Left forelimb (tissue), 1 donor: ENCODE measurements around the gene CEP295NL.
"Not testable (repeated sequence)": the region's sequence is repeated elsewhere in the genome, so short reads cannot be mapped to it uniquely, and the experiment has no call there.

Experiments
- DNase-seq: peaks from one replicate; pipeline ENCODE4 v3.0.0-alpha.2; 2018; ENCODE audit warnings: low spot score

Gene CEP295NL

GRCh38 chr17:78886954-78887353 lies 16.0 kb downstream of the CEP295NL start:
- no peak for DNase-seq

GRCh38 chr17:78885956-78886355 lies 17.0 kb downstream of the CEP295NL start:
- DNase-seq = no peak

GRCh38 chr17:78884876-78885667 lies 17.9 kb downstream of the CEP295NL start:
- no peak for DNase-seq

- no peak for DNase-seq
Measured at GRCh38 chr17:78884148-78884825, 18.7 kb downstream of the CEP295NL start.

GRCh38 chr17:78883533-78884131 lies 19.4 kb downstream of the CEP295NL start:
- peak; percentile 84 for DNase-seq

GRCh38 chr17:78883089-78883532 lies 19.9 kb downstream of the CEP295NL start:
- peak; percentile 83 for DNase-seq

- DNase-seq = no peak
Measured at GRCh38 chr17:78882540-78883088, 20.4 kb downstream of the CEP295NL start.

- peak; percentile 93 for DNase-seq
Measured at GRCh38 chr17:78879635-78880186, 23.3 kb downstream of the CEP295NL start.

GRCh38 chr17:78878871-78879527 lies 24.0 kb downstream of the CEP295NL start:
- no peak for DNase-seq

GRCh38 chr17:78878261-78878660 lies 24.7 kb downstream of the CEP295NL start:
- DNase-seq = no peak

- not testable (repeated sequence) for DNase-seq
Measured at GRCh38 chr17:78876954-78877517, 26.0 kb downstream of the CEP295NL start.

GRCh38 chr17:78876094-78876597 lies 26.9 kb downstream of the CEP295NL start:
- no peak for DNase-seq

GRCh38 chr17:78875363-78876093 lies 27.5 kb downstream of the CEP295NL start:
- DNase-seq = no peak

GRCh38 chr17:78873519-78874340 lies 29.3 kb downstream of the CEP295NL start:
- DNase-seq = no peak

- no peak for DNase-seq
Measured at GRCh38 chr17:78872486-78872885, 30.5 kb downstream of the CEP295NL start.

- DNase-seq = no peak
Measured at GRCh38 chr17:78870621-78871020, 32.4 kb downstream of the CEP295NL start.

- no peak for DNase-seq
Measured at GRCh38 chr17:78868391-78868790, 34.6 kb downstream of the CEP295NL start.

- not testable (repeated sequence) for DNase-seq
Measured at GRCh38 chr17:78867046-78867445, 36.0 kb downstream of the CEP295NL start.

- DNase-seq = peak; percentile 82
Measured at GRCh38 chr17:78865682-78866390, 37.2 kb downstream of the CEP295NL start.
